Endothelial cell of umbilical vein (primary cell): ENCODE data around the gene ST8SIA6. TPM values are rescaled to one million over a fixed set of nuclear protein-coding genes. Genes with fewer than 3 reads are reported as not detected.

Source experiments
- BruUV-seq: library from RNA; stranded (reverse); fragments of 400-500 nt; replicated peaks from 2 replicates; lab custom pipeline; 2021; lab: Mats Ljungman, UMichigan
- CTCF ChIA-PET: fragments of 300-600, 350-600 bp; sonication (Branson Sonifier 250); formaldehyde crosslinking; loops from one replicate; lab custom pipeline; 2021; ENCODE audit warnings: antibody characterized with exemption, inconsistent platforms; lab: Charles Lee
- POLR2A ChIA-PET: fragments of 300-600, 350-600 bp; sonication (Branson Sonifier 250); formaldehyde crosslinking; loops from one replicate; lab custom pipeline; 2021; ENCODE audit warnings: antibody characterized with exemption, inconsistent platforms; lab: Charles Lee
- DNase-seq: peaks from one replicate; pipeline ENCODE4 v3.0.0-alpha.2; 2011; ENCODE audit warnings: low read depth, low spot score
- FAIRE-seq: peaks from 2 replicates; lab custom pipeline; 2011; peaks lifted over from hg19 to GRCh38; lab: Jason Lieb, UNC
- H2AFZ ChIP-seq: 2 replicates; pipeline ENCODE4 v1.6.0; 2012; ENCODE audit warnings: low read depth, low read length, control low read depth, inconsistent platforms
- H3K27ac ChIP-seq: 2 replicates; pipeline ENCODE4 v1.5.1; 2011; ENCODE audit warnings: low read depth, mild to moderate bottlenecking, control low read depth, low read length, moderate library complexity; ENCODE audit not compliant: insufficient read depth
- H3K27me3 ChIP-seq, 2 experiments: 2 replicates each; pipeline versions ENCODE4 v1.6.0 to v1.6.1; 2011; ENCODE audit warnings: low read length in 2 of 2, mixed read lengths in 1 of 2; ENCODE audit not compliant: control insufficient read depth in 2 of 2, insufficient read depth in 2 of 2
- H3K36me3 ChIP-seq, 2 experiments: 2 replicates in 1 of 2; 3 replicates in 1 of 2; pipeline ENCODE4 v1.5.1; 2011; ENCODE audit warnings: low read length in 2 of 2, mild to moderate bottlenecking in 1 of 2, moderate library complexity in 1 of 2; ENCODE audit not compliant: control insufficient read depth in 2 of 2, insufficient read depth in 2 of 2; ENCODE audit errors: extremely low read depth in 1 of 2
- H3K4me1 ChIP-seq: 3 replicates; pipeline ENCODE4 v1.5.1; 2011; ENCODE audit warnings: mild to moderate bottlenecking, low read length; ENCODE audit not compliant: control insufficient read depth, insufficient read depth; ENCODE audit errors: extremely low read depth
- H3K4me2 ChIP-seq: 2 replicates; pipeline ENCODE4 v1.6.1; 2011; ENCODE audit warnings: low read length, control low read depth, mixed read lengths; ENCODE audit not compliant: insufficient read depth
- H3K4me3 ChIP-seq, 3 experiments: fragments of 200-600 bp in 1 of 3; sonication (generic), shearing (Covaris generic) in 1 of 3; replicated peaks in 1 of 3; 2 replicates each; pipeline ENCODE4 v1.5.1; 2011 to 2016; ENCODE audit warnings: control low read depth in 3 of 3, low read length in 3 of 3, mild to moderate bottlenecking in 2 of 3, inconsistent platforms in 1 of 3, low read depth in 1 of 3, moderate library complexity in 1 of 3; ENCODE audit not compliant: insufficient read depth in 1 of 3
- H3K79me2 ChIP-seq: 2 replicates; pipeline ENCODE4 v1.6.0; 2012; ENCODE audit warnings: low read length, inconsistent platforms; ENCODE audit not compliant: control insufficient read depth, insufficient read depth
- H3K9ac ChIP-seq: replicated peaks from 2 replicates; pipeline ENCODE3; 2011; ENCODE audit warnings: low read length, control low read depth; ENCODE audit not compliant: insufficient read depth; ENCODE audit errors: extremely low read depth
- H3K9me1 ChIP-seq: replicated peaks from 3 replicates; pipeline ENCODE4 v1.6.0; 2011; ENCODE audit warnings: mild to moderate bottlenecking, low read length; ENCODE audit not compliant: control insufficient read depth, insufficient read depth; ENCODE audit errors: extremely low read depth
- H3K9me3 ChIP-seq: replicated peaks from 2 replicates; pipeline ENCODE4 v1.5.1; 2012; ENCODE audit warnings: low read length, inconsistent platforms; ENCODE audit not compliant: control insufficient read depth, insufficient read depth
- H4K20me1 ChIP-seq: replicated peaks from 2 replicates; pipeline ENCODE3; 2011; ENCODE audit warnings: mild to moderate bottlenecking, low read length; ENCODE audit not compliant: control insufficient read depth, insufficient read depth; ENCODE audit errors: extremely low read depth
- EZH2 ChIP-seq: IDR thresholded peaks from 2 replicates; pipeline ENCODE4 v1.6.1; 2012; ENCODE audit warnings: borderline replicate concordance, low read depth, mild to moderate bottlenecking, moderate library complexity, low read length, inconsistent platforms; ENCODE audit not compliant: severe bottlenecking
- FOS ChIP-seq: IDR thresholded peaks from 2 replicates; pipeline ENCODE4 v1.6.1; 2011; ENCODE audit warnings: mild to moderate bottlenecking, low read length, moderate library complexity, borderline replicate concordance; ENCODE audit not compliant: insufficient read depth
- JUN ChIP-seq: IDR thresholded peaks from 2 replicates; pipeline ENCODE4 v1.6.1; 2011; ENCODE audit warnings: borderline replicate concordance, low read depth; ENCODE audit not compliant: insufficient read length, insufficient read depth
- POLR2A ChIP-seq: IDR thresholded peaks from 2 replicates; pipeline ENCODE4 v1.6.1; 2012; ENCODE audit warnings: low read depth, mild to moderate bottlenecking, control low read depth, low read length
- dilution Hi-C: fragments of 300-500 bp; cut with MboI; formaldehyde crosslinking; loops from one replicate; pipeline ENCODE4 v1.15.0; 2019; ENCODE audit warnings: low sequenced_read_pairs; ENCODE audit not compliant: extremely low pct_ligation_motif_present
- intact Hi-C: fragments of 100-400 bp; cut with micrococcal nuclease; formaldehyde crosslinking; loops from one replicate; pipeline ENCODE4 v1.10.0; 2022
- polyA plus RNA-seq, 4 experiments: library from polyadenylated mRNA; depleted of rRNA in 3 of 4; stranded (reverse) in 3 of 4; unstranded in 1 of 4; fragments of >200 nt; gene quantifications; 2 replicates each; pipeline versions ENCODE4 v1.2.1 to v1.2.3, GENCODE V29; 2011 to 2012; ENCODE audit warnings: missing spikeins in 1 of 4
- total RNA-seq: library from RNA; stranded (reverse); gene quantifications from 2 replicates; pipeline ENCODE4 v1.2.3, GENCODE V29; 2021

The ST8SIA6 gene
- total and polyA plus RNA-seq, 2 donors (not counting 3 experiments of a cell fraction or from before 2014, with no cell fraction given), result 0.40 to 0.51 TPM

GRCh38 chr10:17476073-17476472, 21.7 kb upstream of the ST8SIA6 start:
- H2AFZ ChIP-seq, result no peak overlapping the region
- no peaks in the 10 kb centered on the region for H3K9me1 ChIP-seq
- H3K27me3 ChIP-seq, result no peaks in the 10 kb centered on the region
- H3K79me2 ChIP-seq, result no peaks in the 10 kb centered on the region
- no peak for FAIRE-seq
- no peak overlapping the region for H3K4me2 ChIP-seq
- H3K4me1 ChIP-seq, result peaks cover 12% of the 10 kb centered on the region
- H3K36me3 ChIP-seq, result no peaks in the 10 kb centered on the region
- CTCF ChIA-PET, result interaction anchor here (0.9 kb wide), 1 partner anchor 36 kb away, joined by 3 read pairs; no protein-coding TSS in a partner anchor
- no peak overlapping the region for H3K27ac ChIP-seq
- no TSS peak for BruUV-seq
- dilution Hi-C loops, result no loop called here
- no peaks in the 10 kb centered on the region for H4K20me1 ChIP-seq
- H3K9me3 ChIP-seq, result no peaks in the 10 kb centered on the region
- no peak for TF ChIP-seq FOS
- no peak for TF ChIP-seq EZH2
- intact Hi-C loops, result loop anchor here (5.0 kb wide), 1 partner anchor 101 kb away; no protein-coding TSS in a partner anchor
- no peak for DNase-seq
- H3K4me3 ChIP-seq, result no peak overlapping the region
- POLR2A ChIA-PET, result no interaction called here
- H3K9ac ChIP-seq, result no peak overlapping the region

- intact Hi-C loops (loop anchor here (1.0 to 5.0 kb wide), 5 partner anchors 23 to 102 kb away; no protein-coding TSS in a partner anchor), dilution Hi-C loops (no loop called here)
- FAIRE-seq (peak; percentile 33), DNase-seq (peak; percentile 78)
- no peaks in the 10 kb centered on the region for H3K36me3 ChIP-seq
- no peaks in the 10 kb centered on the region for H3K9me1 ChIP-seq
- ChIA-PET POLR2A (no interaction called here), CTCF (interaction anchor here (0.9 to 1.1 kb wide), 3 partner anchors 11 to 36 kb away, joined by 3 to 4 read pairs (median 3); no protein-coding TSS in a partner anchor)
- H3K27ac ChIP-seq, result no peak overlapping the region
- H3K4me3 ChIP-seq, result no peak overlapping the region
- no TSS peak for BruUV-seq
- no peak overlapping the region for H3K4me2 ChIP-seq
- H3K27me3 ChIP-seq, result no peaks in the 10 kb centered on the region
- no peaks in the 10 kb centered on the region for H4K20me1 ChIP-seq
- H2AFZ ChIP-seq, result peak overlapping the region; percentile 80
- no peaks in the 10 kb centered on the region for H3K79me2 ChIP-seq
- TF ChIP-seq POLR2A, result no peak
- TF ChIP-seq JUN, result peak; percentile 18
- peaks cover 12% of the 10 kb centered on the region for H3K4me1 ChIP-seq
- no peaks in the 10 kb centered on the region for H3K9me3 ChIP-seq
- no peak overlapping the region for H3K9ac ChIP-seq
Observed at GRCh38 chr10:17475661-17476060, 21.3 kb upstream of the ST8SIA6 start.
